WTC11 (cell line): ENCODE data around the gene DUSP21. TPM values are rescaled to one million over a fixed set of nuclear protein-coding genes. Genes with fewer than 3 reads are reported as not detected.
"Not testable (repeated sequence)": the region's sequence is repeated elsewhere in the genome, so short reads cannot be mapped to it uniquely, and the experiment has no call there.

ENCODE experiments used
- ATAC-seq: fragments of 200-7000 bp; cut with Tn5 transposase; 2 replicates; pipeline ENCODE4 v1.10.0; 2021; ENCODE audit warnings: mild to moderate bottlenecking, moderate library complexity
- CTCF ChIA-PET: fragments of 300-600 bp; sonication (Branson Sonifier 250); formaldehyde crosslinking; loops from one replicate; lab custom pipeline; 2021; ENCODE audit warnings: antibody characterized with exemption; lab: Charles Lee
- POLR2A ChIA-PET: fragments of 350-600 bp; sonication (Branson Sonifier 250); formaldehyde crosslinking; loops from one replicate; lab custom pipeline; 2021; ENCODE audit warnings: antibody characterized with exemption; lab: Charles Lee
- DNase-seq: peaks from one replicate; pipeline ENCODE4 v3.0.0; 2021; ENCODE audit warnings: low spot score
- H3K27ac Mint-ChIP-seq: 2 replicates; pipeline ENCODE4 v1.8.0; 2021; ENCODE audit warnings: mixed read lengths
- H3K27me3 Mint-ChIP-seq: 2 replicates; pipeline ENCODE4 v1.8.0; 2021; ENCODE audit warnings: low read depth, mild to moderate bottlenecking, moderate library complexity, mixed read lengths
- H3K36me3 Mint-ChIP-seq: 2 replicates; pipeline ENCODE4 v1.8.0; 2021; ENCODE audit warnings: mixed read lengths
- H3K4me1 Mint-ChIP-seq: 2 replicates; pipeline ENCODE4 v1.8.0; 2022; ENCODE audit warnings: mixed read lengths
- H3K4me3 Mint-ChIP-seq: 2 replicates; pipeline ENCODE4 v1.8.0; 2021; ENCODE audit warnings: mild to moderate bottlenecking, moderate library complexity, mixed read lengths
- H3K9me3 Mint-ChIP-seq: 2 replicates; pipeline ENCODE4 v1.8.0; 2021; ENCODE audit warnings: mixed read lengths
- ATF1 ChIP-seq: sonication (generic); formaldehyde crosslinking; IDR thresholded peaks from 2 replicates; pipeline ENCODE4 v1.8.1; 2023; ENCODE audit warnings: mild to moderate bottlenecking, moderate library complexity, missing genetic modification reagents
- CBFB ChIP-seq: sonication (generic); formaldehyde crosslinking; IDR thresholded peaks from 2 replicates; pipeline ENCODE4 v1.8.1; 2022; ENCODE audit warnings: mild to moderate bottlenecking, low read depth, missing genetic modification reagents
- E2F1 ChIP-seq: sonication (generic); formaldehyde crosslinking; IDR thresholded peaks from 2 replicates; pipeline ENCODE4 v1.8.0; 2022; ENCODE audit warnings: mild to moderate bottlenecking, missing genetic modification reagents
- GRHL2 ChIP-seq: fragments of 250-450 bp; sonication (Bioruptor Pico); IDR thresholded peaks from 2 replicates; pipeline ENCODE4 v1.8.0; 2022; ENCODE audit warnings: mild to moderate bottlenecking, moderate library complexity; ENCODE audit not compliant: insufficient replicate concordance, severe bottlenecking
- JUN ChIP-seq: sonication (generic); formaldehyde crosslinking; IDR thresholded peaks from 2 replicates; pipeline ENCODE4 v1.8.0; 2023; ENCODE audit warnings: mild to moderate bottlenecking, missing genetic modification reagents
- MAX ChIP-seq: sonication (generic); formaldehyde crosslinking; IDR thresholded peaks from 2 replicates; pipeline ENCODE4 v1.8.0; 2022; ENCODE audit warnings: mild to moderate bottlenecking, missing genetic modification reagents
- OVOL2 ChIP-seq: fragments of 250-450 bp; sonication (Bioruptor Pico); IDR thresholded peaks from 2 replicates; pipeline ENCODE4 v1.9.0; 2021; ENCODE audit warnings: mild to moderate bottlenecking, borderline replicate concordance
- PRDM15 ChIP-seq: sonication (generic); formaldehyde crosslinking; IDR thresholded peaks from 2 replicates; pipeline ENCODE4 v1.8.0; 2022; ENCODE audit warnings: missing genetic modification reagents
- SMAD3 ChIP-seq: sonication (generic); formaldehyde crosslinking; IDR thresholded peaks from 2 replicates; pipeline ENCODE4 v1.8.0; 2022; ENCODE audit warnings: missing genetic modification reagents, mild to moderate bottlenecking, borderline replicate concordance
- SMAD4 ChIP-seq: sonication (generic); formaldehyde crosslinking; IDR thresholded peaks from 2 replicates; pipeline ENCODE4 v1.8.0; 2022; ENCODE audit warnings: mild to moderate bottlenecking, missing genetic modification reagents
- SOX15 ChIP-seq: fragments of 250-450 bp; sonication (Bioruptor Pico); IDR thresholded peaks from 2 replicates; pipeline ENCODE4 v1.9.0; 2021; ENCODE audit warnings: mild to moderate bottlenecking
- SP1 ChIP-seq: sonication (generic); formaldehyde crosslinking; conservative IDR thresholded peaks from 2 replicates; pipeline ENCODE4 v1.8.1; 2022; ENCODE audit warnings: missing genetic modification reagents
- ZNF138 ChIP-seq: sonication (generic); formaldehyde crosslinking; conservative IDR thresholded peaks from 2 replicates; pipeline ENCODE4 v1.8.1; 2022; ENCODE audit warnings: mild to moderate bottlenecking, moderate library complexity, missing genetic modification reagents
- total RNA-seq: library from RNA; stranded (reverse); gene quantifications from 3 replicates; pipeline ENCODE4 v1.2.3, GENCODE V29; 2021
- TF ChIP-seq, protein P1 (sequence below): sonication (generic); formaldehyde crosslinking; conservative IDR thresholded peaks from 2 replicates; pipeline ENCODE4 v1.8.1; 2023; ENCODE audit warnings: mild to moderate bottlenecking, low read depth, missing genetic modification reagents, moderate library complexity
- TF ChIP-seq, protein P2 (sequence below): sonication (generic); formaldehyde crosslinking; IDR thresholded peaks from 2 replicates; pipeline ENCODE4 v1.8.1; 2022; ENCODE audit warnings: missing genetic modification reagents, borderline replicate concordance

The DUSP21 gene
- total RNA-seq, 1 experiment from 2014 or later: not detected

DNA sequence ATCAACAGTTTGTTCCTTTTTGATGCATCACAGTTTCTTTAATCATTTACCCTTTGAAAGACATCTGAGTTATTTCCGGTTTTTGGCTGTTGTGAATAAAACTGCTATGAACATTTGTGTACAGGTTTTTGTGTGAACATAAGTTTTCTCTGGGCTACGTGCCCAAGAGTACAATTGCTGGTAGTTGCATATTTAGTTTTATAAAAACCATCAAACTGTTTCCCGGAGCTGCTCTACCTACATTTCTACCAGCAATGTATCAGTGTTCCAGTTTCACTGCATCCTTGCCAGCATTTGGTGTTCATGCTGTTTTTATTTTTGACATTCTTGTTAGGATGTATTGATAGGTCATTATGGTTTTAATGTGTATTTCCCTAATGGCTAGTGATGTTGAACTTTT, 46.4 kb downstream of the DUSP21 start:
- Mint-ChIP-seq H3K36me3 (no peaks in the 10 kb centered on the region), H3K4me3 (no peak overlapping the region), H3K27ac (no peak overlapping the region), H3K27me3 (no peaks in the 10 kb centered on the region), H3K9me3 (no peaks in the 10 kb centered on the region), H3K4me1 (peaks cover 21% of the 10 kb centered on the region)
- ATAC-seq (no peak), DNase-seq (no peak)
- ChIA-PET POLR2A (interaction anchor here (0.7 kb wide), 1 partner anchor 9 kb away, joined by 4 read pairs; no protein-coding TSS in a partner anchor), CTCF (no interaction called here)
- TF ChIP-seq SMAD4 (CRISPR knock-in tag): no peak
- TF ChIP-seq SOX15: no peak
- TF ChIP-seq SP1 (CRISPR knock-in tag): no peak
- no peak for TF ChIP-seq ATF1 (CRISPR knock-in tag)
- no peak for TF ChIP-seq PRDM15 (CRISPR knock-in tag)
- TF ChIP-seq, protein P1, sequence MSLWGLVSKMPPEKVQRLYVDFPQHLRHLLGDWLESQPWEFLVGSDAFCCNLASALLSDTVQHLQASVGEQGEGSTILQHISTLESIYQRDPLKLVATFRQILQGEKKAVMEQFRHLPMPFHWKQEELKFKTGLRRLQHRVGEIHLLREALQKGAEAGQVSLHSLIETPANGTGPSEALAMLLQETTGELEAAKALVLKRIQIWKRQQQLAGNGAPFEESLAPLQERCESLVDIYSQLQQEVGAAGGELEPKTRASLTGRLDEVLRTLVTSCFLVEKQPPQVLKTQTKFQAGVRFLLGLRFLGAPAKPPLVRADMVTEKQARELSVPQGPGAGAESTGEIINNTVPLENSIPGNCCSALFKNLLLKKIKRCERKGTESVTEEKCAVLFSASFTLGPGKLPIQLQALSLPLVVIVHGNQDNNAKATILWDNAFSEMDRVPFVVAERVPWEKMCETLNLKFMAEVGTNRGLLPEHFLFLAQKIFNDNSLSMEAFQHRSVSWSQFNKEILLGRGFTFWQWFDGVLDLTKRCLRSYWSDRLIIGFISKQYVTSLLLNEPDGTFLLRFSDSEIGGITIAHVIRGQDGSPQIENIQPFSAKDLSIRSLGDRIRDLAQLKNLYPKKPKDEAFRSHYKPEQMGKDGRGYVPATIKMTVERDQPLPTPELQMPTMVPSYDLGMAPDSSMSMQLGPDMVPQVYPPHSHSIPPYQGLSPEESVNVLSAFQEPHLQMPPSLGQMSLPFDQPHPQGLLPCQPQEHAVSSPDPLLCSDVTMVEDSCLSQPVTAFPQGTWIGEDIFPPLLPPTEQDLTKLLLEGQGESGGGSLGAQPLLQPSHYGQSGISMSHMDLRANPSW (CRISPR knock-in tag): no peak
- no peak for TF ChIP-seq MAX (CRISPR knock-in tag)
- no peak for TF ChIP-seq OVOL2
- TF ChIP-seq, protein P2, sequence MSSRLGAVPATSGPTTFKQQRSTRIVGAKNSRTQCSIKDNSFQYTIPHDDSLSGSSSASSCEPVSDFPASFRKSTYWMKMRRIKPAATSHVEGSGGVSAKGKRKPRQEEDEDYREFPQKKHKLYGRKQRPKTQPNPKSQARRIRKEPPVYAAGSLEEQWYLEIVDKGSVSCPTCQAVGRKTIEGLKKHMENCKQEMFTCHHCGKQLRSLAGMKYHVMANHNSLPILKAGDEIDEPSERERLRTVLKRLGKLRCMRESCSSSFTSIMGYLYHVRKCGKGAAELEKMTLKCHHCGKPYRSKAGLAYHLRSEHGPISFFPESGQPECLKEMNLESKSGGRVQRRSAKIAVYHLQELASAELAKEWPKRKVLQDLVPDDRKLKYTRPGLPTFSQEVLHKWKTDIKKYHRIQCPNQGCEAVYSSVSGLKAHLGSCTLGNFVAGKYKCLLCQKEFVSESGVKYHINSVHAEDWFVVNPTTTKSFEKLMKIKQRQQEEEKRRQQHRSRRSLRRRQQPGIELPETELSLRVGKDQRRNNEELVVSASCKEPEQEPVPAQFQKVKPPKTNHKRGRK: no peak
- no peak for TF ChIP-seq ZNF138 (CRISPR knock-in tag)
- TF ChIP-seq E2F1 (CRISPR knock-in tag): no peak
- TF ChIP-seq GRHL2 (CRISPR knock-in tag): no peak
- TF ChIP-seq SMAD3 (CRISPR knock-in tag): no peak
- no peak for TF ChIP-seq JUN (CRISPR knock-in tag)
- TF ChIP-seq CBFB (CRISPR knock-in tag): no peak

- POLR2A ChIA-PET: interaction anchor here (0.7 kb wide), 1 partner anchor 8 kb away, joined by 4 read pairs; no protein-coding TSS in a partner anchor
- H3K4me1 Mint-ChIP-seq: peaks cover 24% of the 10 kb centered on the region
- H3K27ac Mint-ChIP-seq, ATAC-seq, H3K9me3 Mint-ChIP-seq, DNase-seq, H3K27me3 Mint-ChIP-seq, H3K4me3 Mint-ChIP-seq, CTCF ChIA-PET, H3K36me3 Mint-ChIP-seq: not testable (repeated sequence)
These were observed 46.9 kb downstream of the DUSP21 start for GRCh38 chrX:44890687-44891086.
